AG04450 (cell line): ENCODE data around the gene NTM. TPM values are rescaled to one million over a fixed set of nuclear protein-coding genes. Genes with fewer than 3 reads are reported as not detected.

ENCODE experiments used
- CTCF ChIA-PET: fragments of 300-600, 350-600 bp; formaldehyde crosslinking; extraction: SDS; loops from one replicate; lab custom pipeline; 2022; ENCODE audit warnings: antibody characterized with exemption, inconsistent platforms; lab: Charles Lee
- POLR2A ChIA-PET: fragments of 350-600 bp; formaldehyde crosslinking; extraction: SDS; loops from one replicate; lab custom pipeline; 2021; ENCODE audit warnings: antibody characterized with exemption, inconsistent platforms; lab: Yijun Ruan, JAX
- DNase-seq: peaks from one replicate; pipeline ENCODE4 v3.0.0-alpha.2; 2011; ENCODE audit warnings: low read depth, low spot score
- H3K27ac ChIP-seq: one replicate; pipeline ENCODE4 v1.5.1; 2012; ENCODE audit warnings: low read depth, low read length, control low read depth
- H3K27me3 ChIP-seq: one replicate; pipeline ENCODE4 v1.6.0; 2012; ENCODE audit warnings: low read length; ENCODE audit not compliant: control insufficient read depth, insufficient read depth
- H3K4me3 ChIP-seq: 2 replicates; pipeline ENCODE4 v1.5.1; 2011; ENCODE audit warnings: mild to moderate bottlenecking, low read depth, low read length, control low read depth
- H3K9me3 ChIP-seq: 2 replicates; pipeline ENCODE4 v1.5.1; 2012; ENCODE audit warnings: low read length; ENCODE audit not compliant: control insufficient read depth, insufficient read depth
- CTCF ChIP-seq: IDR thresholded peaks from 2 replicates; pipeline ENCODE4 v1.5.1; 2011; ENCODE audit warnings: low read depth, low read length, control low read depth, inconsistent platforms
- polyA plus RNA-seq: library from polyadenylated mRNA; depleted of rRNA; stranded (reverse); fragments of >200 nt; gene quantifications from 2 replicates; pipeline ENCODE4 v1.2.3, GENCODE V29; 2011

The NTM gene
- polyA plus RNA-seq, 1 experiment, result 26.9 TPM

- CTCF ChIA-PET, result no interaction called here
- H3K9me3 ChIP-seq, result no peaks in the 10 kb centered on the region
- no peak for DNase-seq
- POLR2A ChIA-PET, result no interaction called here
- H3K27ac ChIP-seq, result no peak overlapping the region
- TF ChIP-seq CTCF, result no peak
- no peaks in the 10 kb centered on the region for H3K27me3 ChIP-seq
- H3K4me3 ChIP-seq, result no peak overlapping the region
These were observed 14.2 kb upstream of the NTM start for GRCh38 chr11:131356206-131356605.

- POLR2A ChIA-PET, result no interaction called here
- Histone ChIP-seq H3K4me3 (no peak overlapping the region), H3K27me3 (peaks cover 7% of the 10 kb centered on the region), H3K27ac (no peak overlapping the region), H3K9me3 (no peaks in the 10 kb centered on the region)
- CTCF ChIA-PET, result no interaction called here
- DNase-seq, result no peak
- TF ChIP-seq CTCF, result no peak
These were observed 5.0 kb upstream of the NTM start for GRCh38 chr11:131365329-131365930.

- ChIA-PET CTCF (interaction anchor here (1.7 kb wide), 1 partner anchor 307 kb away, joined by 4 read pairs; no protein-coding TSS in a partner anchor), POLR2A (no interaction called here)
- TF ChIP-seq CTCF, result no peak
- no peak overlapping the region for H3K4me3 ChIP-seq
- peaks cover 26% of the 10 kb centered on the region for H3K27me3 ChIP-seq
- no peaks in the 10 kb centered on the region for H3K9me3 ChIP-seq
- no peak for DNase-seq
- no peak overlapping the region for H3K27ac ChIP-seq
These were observed 731 bp downstream of the NTM start for GRCh38 chr11:131370901-131371790.

GRCh38 chr11:131371791-131372104 is 1.3 kb downstream of the NTM start:
- H3K9me3 ChIP-seq, result no peaks in the 10 kb centered on the region
- DNase-seq, result no peak
- ChIA-PET POLR2A (no interaction called here), CTCF (no interaction called here)
- TF ChIP-seq CTCF, result no peak
- H3K27me3 ChIP-seq, result peaks cover 26% of the 10 kb centered on the region
- H3K4me3 ChIP-seq, result no peak overlapping the region
- no peak overlapping the region for H3K27ac ChIP-seq

- no peak for TF ChIP-seq CTCF
- no peak for DNase-seq
- POLR2A ChIA-PET, result no interaction called here
- CTCF ChIA-PET, result no interaction called here
- Histone ChIP-seq H3K27ac (no peak overlapping the region), H3K9me3 (no peaks in the 10 kb centered on the region), H3K27me3 (peaks cover 28% of the 10 kb centered on the region), H3K4me3 (no peak overlapping the region)
These were observed 2.0 kb downstream of the NTM start for GRCh38 chr11:131372234-131372962.
